ENCODE data around the gene PHKB.

Gene PHKB

GRCh38 chr16:47731252-47731651 lies 270.1 kb downstream of the PHKB start:
- DNase-seq (ENCODE audit: low spot score) = no peak

GRCh38 chr16:47732122-47732521 lies 271.0 kb downstream of the PHKB start:
- no peak for DNase-seq (ENCODE audit: low spot score)

GRCh38 chr16:47732523-47733111 lies 271.5 kb downstream of the PHKB start:
- no peak for DNase-seq (ENCODE audit: low spot score)

- no peak for DNase-seq (ENCODE audit: low spot score)
Observed at GRCh38 chr16:47734081-47734857, 273.1 kb downstream of the PHKB start.

GRCh38 chr16:47734987-47735594 lies 274.0 kb downstream of the PHKB start:
- DNase-seq (ENCODE audit: low spot score) = no peak

GRCh38 chr16:47750371-47750770 lies 289.2 kb downstream of the PHKB start:
- DNase-seq (ENCODE audit: low spot score) = no peak
